Measurements from ENCODE around the gene CMTM4.
"Not testable (repeated sequence)": the region's sequence is repeated elsewhere in the genome, so short reads cannot be mapped to it uniquely, and the experiment has no call there.

Gene CMTM4

GRCh38 chr16:66689282-66689681 is 7.3 kb downstream of the CMTM4 start:
- Histone ChIP-seq H3K4me3 (replicated peaks; ENCODE audit: insufficient read depth, low read length) (no peak overlapping the region), H3K27me3 (ENCODE audit: insufficient read depth, poor library complexity, severe bottlenecking) (no peaks in the 10 kb centered on the region), H3K27ac (replicated peaks) (no peak overlapping the region)
- no peak for DNase-seq (ENCODE audit: low read depth in 1 of 2, low spot score in 1 of 2)
- no peak for TF ChIP-seq POLR2AphosphoS5 (IDR thresholded peaks at IDR 0.05; ENCODE audit: low read depth)
- TF ChIP-seq CTCF (IDR thresholded peaks at IDR 0.05; ENCODE audit: insufficient read depth, low read length): no peak
- TF ChIP-seq REST (IDR thresholded peaks at IDR 0.05; ENCODE audit: insufficient replicate concordance, low read depth): no peak
- no peak for TF ChIP-seq GABPA (IDR thresholded peaks at IDR 0.05; ENCODE audit: low read depth)
- no peak for TF ChIP-seq SPI1 (IDR thresholded peaks at IDR 0.05; ENCODE audit: borderline replicate concordance, low read depth)

GRCh38 chr16:66687906-66688625 is 8.5 kb downstream of the CMTM4 start:
- TF ChIP-seq REST (IDR thresholded peaks at IDR 0.05; ENCODE audit: insufficient replicate concordance, low read depth): no peak
- TF ChIP-seq POLR2AphosphoS5 (IDR thresholded peaks at IDR 0.05; ENCODE audit: low read depth): no peak
- no peak for TF ChIP-seq SPI1 (IDR thresholded peaks at IDR 0.05; ENCODE audit: borderline replicate concordance, low read depth)
- TF ChIP-seq CTCF (IDR thresholded peaks at IDR 0.05; ENCODE audit: insufficient read depth, low read length): no peak
- no peak for TF ChIP-seq GABPA (IDR thresholded peaks at IDR 0.05; ENCODE audit: low read depth)
- Histone ChIP-seq H3K27ac (replicated peaks) (no peak overlapping the region), H3K4me3 (replicated peaks; ENCODE audit: insufficient read depth, low read length) (no peak overlapping the region), H3K27me3 (ENCODE audit: insufficient read depth, poor library complexity, severe bottlenecking) (no peaks in the 10 kb centered on the region)
- DNase-seq (ENCODE audit: low read depth in 1 of 2, low spot score in 1 of 2): no peak

DNA sequence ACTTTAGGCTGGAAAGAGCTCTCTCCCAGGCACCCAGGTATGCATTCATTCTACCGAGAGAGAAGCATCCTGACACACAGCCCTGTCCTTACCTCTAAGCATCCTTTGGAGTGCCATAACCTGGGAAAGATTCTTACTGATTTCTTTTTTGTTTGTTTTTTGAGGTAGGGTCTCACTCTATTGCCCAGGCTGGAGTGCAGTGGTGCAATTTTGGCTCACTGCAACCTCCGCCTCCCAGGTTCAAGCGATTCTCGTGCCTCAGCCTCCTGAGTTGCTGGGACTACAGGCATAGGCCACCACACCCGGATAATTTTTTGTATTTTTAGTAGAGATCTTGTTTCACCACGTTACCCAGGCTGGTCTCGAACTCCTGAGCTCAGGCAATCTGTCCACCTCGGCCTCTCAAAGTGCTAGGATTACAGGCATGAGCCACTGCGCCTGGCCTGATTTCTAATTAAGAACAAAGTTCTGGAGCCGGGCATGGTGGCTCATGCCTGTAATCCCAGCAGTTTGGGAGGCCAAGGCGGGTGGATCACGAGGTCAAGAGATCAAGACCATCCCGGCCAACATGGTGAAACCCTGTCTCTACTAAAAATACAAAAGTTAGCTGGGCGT is 10.9 kb downstream of the CMTM4 start:
- H3K27me3 ChIP-seq (ENCODE audit: insufficient read depth, poor library complexity, severe bottlenecking); DNase-seq (ENCODE audit: low read depth in 1 of 2, low spot score in 1 of 2); H3K4me3 ChIP-seq (replicated peaks; ENCODE audit: insufficient read depth, low read length); H3K27ac ChIP-seq (replicated peaks): not testable (repeated sequence)

GRCh38 chr16:66682271-66682670 is 14.3 kb downstream of the CMTM4 start:
- no peaks in the 10 kb centered on the region for H3K27me3 ChIP-seq (ENCODE audit: insufficient read depth, poor library complexity, severe bottlenecking)
- no peak for DNase-seq (ENCODE audit: low read depth in 1 of 2, low spot score in 1 of 2)
- no peak overlapping the region for H3K4me3 ChIP-seq (replicated peaks; ENCODE audit: insufficient read depth, low read length)
- TF ChIP-seq REST (IDR thresholded peaks at IDR 0.05; ENCODE audit: insufficient replicate concordance, low read depth): no peak
- TF ChIP-seq POLR2AphosphoS5 (IDR thresholded peaks at IDR 0.05; ENCODE audit: low read depth): no peak
- no peak for TF ChIP-seq SPI1 (IDR thresholded peaks at IDR 0.05; ENCODE audit: borderline replicate concordance, low read depth)
- TF ChIP-seq CTCF (IDR thresholded peaks at IDR 0.05; ENCODE audit: insufficient read depth, low read length): no peak
- TF ChIP-seq GABPA (IDR thresholded peaks at IDR 0.05; ENCODE audit: low read depth): no peak
- H3K27ac ChIP-seq (replicated peaks): no peak overlapping the region

Measured in HL-60 (cell line).